Measurements from ENCODE around the gene ALDH2.

DNA sequence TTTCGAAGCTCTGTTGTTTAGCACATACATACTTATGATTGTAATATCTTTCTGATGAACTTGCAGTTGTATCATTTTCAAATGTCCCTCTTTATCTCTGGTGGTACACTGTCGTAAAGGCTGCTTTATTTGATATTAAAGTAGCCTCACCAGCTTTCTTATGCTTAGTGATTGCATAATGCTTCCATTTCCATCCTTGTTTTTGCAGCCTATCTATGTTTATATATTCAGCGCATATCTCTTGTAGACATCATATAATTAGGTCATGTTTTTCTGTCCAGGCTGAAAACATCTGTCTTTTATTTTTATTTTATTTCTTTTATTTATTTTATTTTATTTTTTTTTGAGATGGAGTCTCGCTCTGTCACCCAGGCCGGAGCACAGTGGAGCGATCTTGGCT is 46.3 kb upstream of the ALDH2 start:
- no peak for TF ChIP-seq POLR2A (IDR thresholded peaks at IDR 0.05; ENCODE audit: low read depth)
- TF ChIP-seq, protein P1, sequence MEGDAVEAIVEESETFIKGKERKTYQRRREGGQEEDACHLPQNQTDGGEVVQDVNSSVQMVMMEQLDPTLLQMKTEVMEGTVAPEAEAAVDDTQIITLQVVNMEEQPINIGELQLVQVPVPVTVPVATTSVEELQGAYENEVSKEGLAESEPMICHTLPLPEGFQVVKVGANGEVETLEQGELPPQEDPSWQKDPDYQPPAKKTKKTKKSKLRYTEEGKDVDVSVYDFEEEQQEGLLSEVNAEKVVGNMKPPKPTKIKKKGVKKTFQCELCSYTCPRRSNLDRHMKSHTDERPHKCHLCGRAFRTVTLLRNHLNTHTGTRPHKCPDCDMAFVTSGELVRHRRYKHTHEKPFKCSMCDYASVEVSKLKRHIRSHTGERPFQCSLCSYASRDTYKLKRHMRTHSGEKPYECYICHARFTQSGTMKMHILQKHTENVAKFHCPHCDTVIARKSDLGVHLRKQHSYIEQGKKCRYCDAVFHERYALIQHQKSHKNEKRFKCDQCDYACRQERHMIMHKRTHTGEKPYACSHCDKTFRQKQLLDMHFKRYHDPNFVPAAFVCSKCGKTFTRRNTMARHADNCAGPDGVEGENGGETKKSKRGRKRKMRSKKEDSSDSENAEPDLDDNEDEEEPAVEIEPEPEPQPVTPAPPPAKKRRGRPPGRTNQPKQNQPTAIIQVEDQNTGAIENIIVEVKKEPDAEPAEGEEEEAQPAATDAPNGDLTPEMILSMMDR (IDR thresholded peaks at IDR 0.05) = no peak
